Stimulated activated CD8-positive, alpha-beta memory T cell treated with anti-CD3 and anti-CD28 coated beads, Interleukin-12 subunit alpha, Interleukin-12 subunit beta, amount 100 ng/mL, for 4 hours (primary cell): ENCODE measurements around the gene AGBL4.
A peak's percentile ranks its signal among the peaks of the same experiment; 100 is the strongest.

Source experiments
- DNase-seq: peaks from one replicate; pipeline ENCODE4 v3.0.0-alpha.2; 2020; ENCODE audit warnings: low read depth

AGBL4 gene

DNA sequence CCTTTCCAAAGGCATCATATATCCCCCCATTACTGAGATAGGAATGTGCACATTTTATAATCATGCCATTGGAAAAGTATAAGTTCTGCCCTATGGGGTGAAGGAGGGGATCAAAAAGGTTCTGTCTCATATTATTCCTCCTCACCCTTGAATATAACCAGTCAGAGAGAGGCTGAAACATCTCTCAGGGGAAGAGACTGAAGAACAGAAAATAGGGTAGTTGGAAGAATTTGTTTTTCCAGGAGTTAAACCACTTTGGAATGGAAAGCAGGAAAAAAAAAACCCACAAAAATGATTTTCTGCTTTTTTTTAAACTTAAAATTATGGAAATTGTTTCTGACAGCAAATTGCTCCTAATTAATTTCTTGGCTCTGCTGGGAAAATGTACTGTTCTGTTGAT, 1194.3 kb downstream of the AGBL4 start:
- DNase-seq = no peak

DNA sequence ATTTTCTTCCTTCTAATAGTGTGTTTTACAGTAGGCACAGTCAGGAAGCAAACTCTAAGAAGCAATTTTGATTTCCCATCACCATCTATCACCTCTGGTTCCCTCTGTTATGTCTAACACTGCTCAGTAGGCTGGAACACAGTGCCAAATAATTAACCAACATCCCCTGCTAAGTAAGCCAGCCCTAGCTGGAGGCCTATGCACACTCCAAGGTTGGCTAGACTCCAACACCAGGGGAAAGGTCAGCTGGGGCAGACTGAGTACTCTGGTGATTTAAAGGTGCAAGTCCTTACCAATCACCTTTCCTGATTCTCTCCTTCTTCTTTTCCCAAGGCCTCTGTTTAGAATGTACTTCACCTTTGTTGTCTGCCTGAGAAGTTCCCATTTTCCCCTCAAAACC, 1200.6 kb downstream of the AGBL4 start:
- DNase-seq = no peak

DNA sequence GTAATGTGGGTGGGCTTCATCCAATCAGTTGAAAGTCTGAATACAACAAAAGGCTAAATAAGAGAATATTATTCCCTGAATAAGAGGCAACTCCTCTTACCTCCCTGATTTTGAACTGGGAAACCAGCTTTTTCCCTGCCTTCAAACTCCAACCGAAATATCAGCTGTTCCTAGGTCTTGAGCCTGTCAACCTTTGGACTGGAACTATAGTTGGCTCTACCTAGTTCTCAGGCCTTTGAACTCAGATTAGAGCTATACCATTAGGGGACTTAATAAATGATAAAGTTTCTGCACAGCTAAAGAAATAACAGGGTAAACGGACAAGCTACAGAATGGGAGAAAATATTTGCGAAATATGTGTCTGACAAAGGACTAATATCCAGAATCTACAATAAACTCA, 1203.3 kb downstream of the AGBL4 start:
- no peak for DNase-seq

DNA sequence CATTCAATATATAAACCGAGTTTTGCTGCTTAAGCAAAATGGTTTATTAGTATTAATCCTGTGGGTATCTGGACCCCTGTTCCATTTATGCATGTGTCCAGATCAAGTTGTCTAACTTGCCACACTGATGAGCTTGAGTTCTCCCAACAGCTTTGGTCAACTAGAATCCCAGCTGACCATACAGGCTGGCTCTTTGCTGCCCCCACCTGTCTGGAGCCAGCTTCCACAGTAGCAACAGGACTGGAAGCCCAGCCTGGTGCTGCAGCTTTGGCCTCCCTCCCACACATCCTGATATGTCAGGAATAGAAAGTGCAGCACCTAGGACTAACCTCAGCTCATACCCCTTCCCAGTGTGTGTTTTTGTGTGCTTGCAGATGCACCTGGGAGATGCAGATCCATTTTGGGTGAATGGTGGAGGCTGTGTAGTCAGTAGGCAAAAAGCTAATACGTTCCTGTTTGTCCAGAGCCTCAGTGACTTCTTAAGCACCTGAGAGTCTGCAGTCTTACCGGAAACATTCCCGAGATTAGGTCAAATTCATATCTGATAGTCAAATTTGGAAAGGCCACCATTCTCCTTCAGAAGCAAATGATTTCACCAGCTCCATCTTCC, 1206.1 kb downstream of the AGBL4 start:
- no peak for DNase-seq

DNA sequence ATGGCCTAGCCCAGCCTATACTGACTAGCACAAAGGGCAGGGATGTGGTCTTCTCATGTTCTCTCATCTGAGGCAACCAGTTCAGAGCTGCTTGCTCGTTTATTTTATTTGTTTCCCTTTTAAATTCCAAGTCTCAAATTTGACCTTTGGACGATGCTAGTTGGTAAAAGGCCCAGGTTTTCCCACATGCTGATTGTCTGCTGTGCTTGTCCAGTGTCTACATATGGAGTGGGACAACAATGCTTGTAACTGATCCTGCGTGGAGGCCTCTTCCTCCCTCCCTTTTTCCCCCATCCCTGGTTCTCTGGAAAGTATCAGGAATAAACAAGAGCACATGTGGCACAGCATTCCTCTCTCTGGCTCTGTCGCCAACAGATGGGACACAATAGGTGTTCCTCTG, 1213.0 kb downstream of the AGBL4 start:
- DNase-seq = no peak

DNA sequence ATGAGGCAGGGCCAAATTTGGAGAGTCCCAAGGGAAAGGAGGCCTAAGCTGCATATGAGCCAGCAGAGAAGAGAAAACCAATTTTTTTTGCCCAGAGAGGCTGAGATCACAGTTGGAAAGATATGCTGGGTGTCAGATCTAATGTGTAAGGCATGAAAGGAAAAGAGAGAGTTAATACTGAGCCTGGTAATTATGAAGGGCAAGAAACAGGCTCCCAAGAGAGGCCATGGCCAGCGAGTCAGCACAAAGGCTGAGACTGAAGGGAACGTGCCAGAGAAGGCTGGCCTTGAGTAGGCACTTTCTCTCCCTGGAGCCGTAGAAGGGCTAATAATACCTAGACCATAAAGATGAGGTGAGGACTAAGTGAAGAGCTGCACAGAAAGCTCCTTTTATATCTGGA, 1215.3 kb downstream of the AGBL4 start:
- DNase-seq = no peak

DNA sequence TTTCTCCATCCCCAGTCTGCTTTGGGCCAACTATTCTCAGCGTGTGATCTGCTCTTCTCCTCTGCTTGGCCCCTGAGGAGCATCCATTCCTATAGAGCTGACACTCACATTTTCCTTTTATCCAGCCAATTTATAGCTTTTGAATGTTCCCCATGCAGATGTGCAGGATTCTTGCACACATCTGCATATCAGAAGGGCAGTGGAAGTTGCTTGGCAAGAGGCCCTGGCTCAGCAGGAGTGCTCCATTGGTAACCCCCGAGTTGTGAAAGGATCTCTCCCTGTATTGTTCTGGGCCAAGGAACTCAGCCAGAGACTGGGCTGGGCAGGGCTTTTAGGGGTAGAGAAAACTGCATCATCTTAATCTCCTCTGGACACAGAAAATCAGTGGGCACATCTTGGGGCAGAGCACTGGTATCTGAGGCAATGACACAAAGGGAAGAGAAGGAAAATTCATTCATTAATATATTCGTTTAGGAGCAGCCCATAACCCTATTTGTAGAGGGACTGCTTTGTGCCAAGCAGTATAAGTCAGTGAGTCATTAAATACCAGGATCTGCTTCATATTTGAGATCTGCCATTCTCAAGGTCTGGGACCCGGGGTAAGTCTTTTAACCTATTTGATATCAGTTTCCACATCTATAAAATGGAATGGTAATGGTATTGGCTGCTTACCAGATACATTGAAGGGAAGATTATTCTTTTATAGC, 1216.0 kb downstream of the AGBL4 start:
- DNase-seq = no peak

DNA sequence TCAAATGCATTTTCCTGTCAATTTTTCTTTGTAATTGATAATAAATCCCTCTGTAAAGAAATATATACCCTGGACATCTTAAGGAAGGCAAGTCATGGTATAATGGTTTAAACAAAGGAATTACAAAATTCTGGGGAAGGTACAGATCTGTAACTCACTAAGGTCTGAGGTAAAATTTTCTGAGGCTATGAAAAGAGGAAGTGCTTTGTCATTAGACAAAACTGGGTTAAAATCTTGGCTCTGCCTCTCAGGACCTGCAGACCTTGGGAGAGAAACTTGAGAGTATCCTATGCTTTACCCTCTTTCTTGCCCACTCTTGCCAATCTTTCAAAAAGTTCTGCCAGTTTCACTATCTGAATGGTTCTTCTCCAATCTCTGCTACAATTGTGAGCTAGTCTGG, 1220.3 kb downstream of the AGBL4 start:
- no peak for DNase-seq

DNA sequence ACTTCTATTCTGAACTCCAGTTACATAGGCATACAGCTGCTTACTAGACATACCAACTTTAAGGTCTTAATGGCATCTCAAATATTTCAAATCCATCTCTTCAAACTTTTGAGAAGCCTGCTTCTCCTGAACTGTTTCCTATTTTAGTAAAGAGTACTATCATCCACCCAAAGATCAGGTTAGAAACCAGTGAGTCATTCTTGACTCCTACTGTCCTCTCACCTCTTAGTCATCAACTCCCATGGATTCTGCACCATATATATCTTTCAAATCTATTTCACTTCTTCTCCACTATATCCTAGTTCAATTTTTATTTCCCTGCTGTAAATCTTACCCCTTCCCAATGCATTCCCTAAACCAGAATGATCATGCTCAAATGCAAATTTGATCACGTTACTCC, 1228.9 kb downstream of the AGBL4 start:
- no peak for DNase-seq

DNA sequence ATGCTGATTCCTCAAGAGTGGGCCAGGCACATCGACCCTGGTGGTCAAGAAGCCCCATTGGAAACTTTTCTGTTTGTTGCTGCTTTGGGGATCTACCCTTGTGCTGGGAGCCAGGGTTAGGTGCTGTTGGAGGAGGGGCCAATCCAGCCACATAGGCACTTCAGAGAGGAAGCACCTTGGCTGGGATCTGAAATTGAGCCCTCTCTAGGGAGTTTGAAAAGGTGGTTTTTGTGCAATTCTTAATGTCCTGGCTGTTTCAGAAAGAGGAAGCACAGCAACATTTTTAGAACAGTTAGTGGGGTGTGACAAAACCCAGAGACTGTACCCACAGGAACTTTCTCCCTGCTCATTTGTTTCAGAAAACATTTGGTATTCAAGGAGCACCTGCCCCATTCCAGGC, 1229.9 kb downstream of the AGBL4 start:
- DNase-seq = no peak

DNA sequence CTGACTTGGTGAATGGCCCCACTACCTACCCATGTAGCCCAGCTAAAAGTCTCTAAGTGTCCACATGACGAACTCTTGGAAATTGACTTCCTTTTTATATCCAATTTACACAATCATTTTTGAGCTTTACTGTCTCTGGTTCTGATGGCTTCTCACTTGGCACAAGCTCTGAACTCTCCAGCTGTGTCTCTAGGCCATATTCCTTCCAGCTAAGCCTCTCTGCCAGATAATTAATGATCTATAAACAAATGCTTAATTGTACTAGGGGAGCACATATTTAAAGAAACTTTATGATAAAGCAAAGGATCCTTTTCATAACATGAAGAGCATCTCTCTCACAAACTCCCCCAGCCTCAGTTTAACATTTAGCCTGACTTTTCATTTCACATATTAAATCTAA, 1230.8 kb downstream of the AGBL4 start:
- DNase-seq = no peak

DNA sequence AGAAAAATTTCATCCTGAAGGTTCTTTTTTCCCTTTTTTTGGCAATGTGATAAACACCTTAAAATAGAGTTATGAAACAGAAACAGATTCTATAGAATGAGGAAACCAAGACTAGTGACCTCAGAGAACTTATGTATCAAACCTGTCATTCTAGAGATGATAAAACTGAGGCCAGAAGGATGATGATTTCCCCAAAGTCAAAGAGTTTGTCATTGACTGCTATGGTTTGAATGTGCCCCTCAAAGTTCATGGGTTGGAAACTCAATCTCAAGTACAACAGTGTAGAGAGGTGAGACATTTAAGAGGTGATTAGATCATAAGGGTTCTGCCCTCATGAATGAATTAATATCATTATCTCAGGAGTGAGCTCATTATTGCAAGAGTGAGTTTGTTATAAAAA, 1233.4 kb downstream of the AGBL4 start:
- no peak for DNase-seq

DNA sequence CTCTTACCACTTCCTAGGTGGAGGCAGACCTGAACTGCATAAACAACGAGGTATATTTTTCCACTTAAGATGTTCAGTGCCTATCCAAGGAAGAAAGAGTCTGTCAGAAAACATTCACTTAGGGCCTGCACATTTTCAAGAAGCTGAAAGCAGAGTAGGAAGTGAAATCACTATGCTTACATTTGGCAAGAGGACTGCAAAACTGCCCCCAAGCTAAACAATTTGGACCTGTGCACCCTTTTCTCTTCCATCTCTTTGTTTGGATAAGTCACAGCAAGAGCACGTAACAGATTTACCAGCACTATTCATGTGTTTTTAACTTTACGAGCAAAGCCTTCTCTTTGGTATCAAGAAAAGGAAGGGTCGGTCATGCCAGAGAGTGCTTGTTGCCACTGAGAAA, 1233.9 kb downstream of the AGBL4 start:
- no peak for DNase-seq

DNA sequence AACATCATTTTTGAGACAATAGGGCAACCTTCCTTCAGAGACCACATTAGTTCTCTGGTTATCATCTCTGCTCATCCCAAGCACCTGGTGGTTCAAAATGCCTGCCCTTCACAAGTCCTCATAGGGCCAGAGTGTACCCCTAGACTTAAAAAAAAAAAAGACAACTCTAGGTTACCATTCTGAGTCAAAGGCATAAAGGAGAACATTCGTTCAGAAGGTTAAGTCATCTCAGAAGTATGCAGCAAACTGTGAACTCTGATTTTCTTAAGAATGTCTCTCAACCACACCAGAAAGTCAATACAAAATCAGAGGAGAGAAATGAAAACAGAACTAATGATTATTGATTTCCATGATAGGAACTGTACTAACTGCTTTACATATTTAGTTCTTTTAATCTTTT, 1237.9 kb downstream of the AGBL4 start:
- no peak for DNase-seq

DNA sequence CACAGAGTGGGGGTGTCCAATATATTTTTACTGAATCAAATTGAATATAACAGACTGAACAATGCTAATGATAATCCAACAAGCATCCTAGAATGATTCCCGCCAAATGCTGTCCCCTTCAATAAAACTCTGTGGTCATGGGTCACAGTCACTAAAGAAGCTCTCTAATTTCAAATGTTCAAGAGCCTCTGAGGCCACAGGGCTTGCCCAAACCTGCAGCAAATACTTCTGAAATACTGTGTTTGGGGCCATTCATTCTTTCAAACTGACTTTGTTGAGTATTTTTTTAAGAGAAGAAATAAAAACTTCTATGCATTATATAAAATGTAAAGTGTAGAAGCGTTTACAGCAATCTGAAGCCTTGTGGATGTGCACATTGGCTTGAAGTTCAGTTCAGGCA, 1239.5 kb downstream of the AGBL4 start:
- DNase-seq = no peak

DNA sequence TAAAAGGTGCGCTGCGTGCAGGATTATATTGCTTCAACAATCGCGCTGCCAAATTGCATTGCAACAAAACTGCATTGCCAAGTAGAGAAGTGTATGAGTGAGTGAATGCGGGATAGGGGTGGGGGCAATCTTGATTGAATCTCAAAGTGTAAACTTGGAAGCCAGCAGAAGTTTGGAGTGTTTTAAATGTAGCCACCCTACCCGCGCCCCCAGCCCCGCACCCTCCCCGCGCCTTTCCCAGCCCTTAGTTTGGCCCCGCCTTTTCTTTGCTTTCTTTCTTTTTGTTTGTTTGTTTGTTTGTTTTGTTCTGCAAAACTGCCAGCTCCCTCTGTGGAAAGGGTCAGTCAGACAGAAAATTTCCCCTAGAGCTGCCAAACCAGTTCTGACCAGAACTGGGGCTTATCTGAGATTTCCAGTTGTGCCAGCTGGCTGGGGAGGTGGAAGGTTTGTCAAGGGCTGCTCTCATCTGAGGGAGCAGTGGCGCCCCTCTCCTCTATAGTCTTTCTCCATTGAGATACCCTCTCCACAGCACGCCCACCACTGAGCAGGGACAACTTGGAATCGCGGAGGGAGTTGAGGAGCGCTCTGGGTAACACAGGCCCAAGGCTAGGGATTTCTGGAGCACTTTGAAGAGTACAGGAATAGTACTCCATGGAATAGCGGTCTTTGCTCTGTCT, 1246.4 kb downstream of the AGBL4 start:
- DNase-seq = no peak

DNA sequence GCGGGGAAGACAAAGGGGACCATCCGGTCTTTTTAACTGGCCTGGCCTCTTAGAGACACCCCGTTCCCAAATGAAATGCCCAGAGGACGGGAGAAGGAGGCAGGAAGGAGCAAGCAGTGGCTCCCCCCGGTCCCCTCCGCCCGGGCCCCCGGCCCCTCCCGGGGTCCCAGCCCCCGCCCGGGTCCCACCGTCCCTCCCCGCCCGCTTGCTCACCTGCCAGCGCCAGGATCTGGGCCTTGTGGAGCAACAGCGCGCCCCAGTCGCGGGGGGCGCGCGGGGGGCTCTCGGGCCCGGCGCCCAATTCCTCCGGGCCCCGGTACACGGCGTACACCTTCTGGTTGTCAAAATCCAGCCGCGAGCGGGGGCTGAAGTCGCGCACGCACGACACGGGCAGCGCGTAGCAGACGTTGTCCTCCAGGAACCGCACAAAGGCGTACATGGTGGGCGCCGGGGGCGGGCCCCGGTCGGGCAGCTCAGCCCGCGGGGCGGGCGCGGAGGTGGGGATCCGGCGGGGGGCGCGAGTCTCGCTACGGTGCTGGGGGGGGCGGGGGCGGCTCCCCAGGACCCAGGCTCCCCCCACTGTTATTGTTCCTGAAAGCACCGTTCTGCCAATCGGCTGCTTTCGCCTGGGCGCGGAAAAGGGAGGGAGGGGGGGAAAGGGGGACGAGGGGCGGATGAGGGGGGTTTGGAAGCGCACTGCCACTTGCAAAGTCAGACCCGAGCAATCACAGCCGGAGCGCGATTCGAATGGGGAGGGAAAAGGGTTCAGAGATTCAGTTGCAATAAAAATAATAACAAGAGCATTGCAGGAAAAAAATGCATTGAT, 1247.1 kb downstream of the AGBL4 start, which contains the start of gene BEND5:
Gene BEND5, minus strand, starts transcription at position 499 of the 826 bp plus-strand sequence. Its CDS starts 60 bp downstream, at position 439.
- DNase-seq = peak; percentile 40

DNA sequence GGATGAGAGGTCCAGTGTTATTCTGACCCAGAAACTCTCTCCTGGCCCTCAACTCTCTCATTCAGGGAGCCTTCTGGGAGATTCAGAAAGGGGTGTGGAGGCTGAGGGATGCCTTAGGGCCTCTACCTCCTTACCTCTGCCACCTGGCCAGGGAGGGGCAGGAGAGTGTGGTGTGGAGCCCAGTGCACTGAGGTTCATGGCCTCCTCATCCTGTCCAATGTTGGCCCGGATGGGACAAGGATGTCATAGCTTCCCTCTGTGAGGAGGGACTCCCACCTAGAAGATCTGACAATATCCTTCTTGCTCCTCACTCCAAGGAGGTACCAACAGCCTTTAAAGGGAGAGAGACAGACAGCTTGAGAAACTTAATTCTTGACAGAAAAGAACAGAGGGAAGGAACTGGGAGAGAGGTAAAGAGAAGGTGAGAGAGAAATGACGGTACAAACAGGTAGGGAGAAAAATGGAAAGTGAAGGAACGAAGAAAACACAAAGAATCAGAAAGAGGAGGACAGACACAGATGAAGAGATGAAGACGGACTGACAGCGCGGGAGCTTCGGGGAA, 1247.8 kb downstream of the AGBL4 start:
- no peak for DNase-seq

DNA sequence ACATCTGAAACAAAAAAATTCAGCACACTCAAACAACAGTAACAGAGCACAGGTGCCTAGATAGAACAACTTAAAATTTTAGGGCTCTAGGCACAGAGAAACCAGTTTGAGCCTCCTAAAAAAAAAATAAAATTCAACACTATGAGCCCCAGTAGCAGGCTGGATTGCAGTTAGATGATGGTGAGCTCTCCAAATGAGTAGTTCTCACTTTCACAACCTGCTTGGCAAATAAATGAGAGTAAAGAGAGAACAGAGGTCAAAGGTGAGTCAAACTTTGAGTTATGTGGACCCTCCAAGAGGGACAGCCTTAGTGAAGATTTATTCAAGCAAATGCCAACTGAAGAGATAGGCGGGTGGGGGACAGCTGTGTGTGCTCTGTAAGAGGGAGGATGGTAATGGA, 1250.6 kb downstream of the AGBL4 start:
- no peak for DNase-seq

DNA sequence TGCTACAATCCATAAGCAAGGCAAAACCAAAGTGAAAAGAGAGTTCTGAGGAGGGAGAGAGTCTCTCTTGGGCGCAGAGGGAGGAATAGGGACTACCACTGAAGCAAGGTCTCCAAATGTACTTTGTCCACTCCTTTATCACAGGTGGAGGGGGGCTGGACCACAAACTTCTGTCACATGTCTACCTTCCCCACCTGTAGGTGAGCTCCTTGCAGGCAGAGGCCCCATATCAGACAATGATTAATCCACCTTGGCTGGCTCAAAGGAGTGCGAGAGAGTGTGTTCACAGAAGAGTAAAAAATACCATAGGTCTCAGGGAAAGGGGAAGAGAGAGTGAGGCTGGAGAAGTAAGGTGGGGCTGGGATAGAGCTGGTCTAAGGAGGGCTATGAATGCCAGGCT, 1251.5 kb downstream of the AGBL4 start:
- no peak for DNase-seq

DNA sequence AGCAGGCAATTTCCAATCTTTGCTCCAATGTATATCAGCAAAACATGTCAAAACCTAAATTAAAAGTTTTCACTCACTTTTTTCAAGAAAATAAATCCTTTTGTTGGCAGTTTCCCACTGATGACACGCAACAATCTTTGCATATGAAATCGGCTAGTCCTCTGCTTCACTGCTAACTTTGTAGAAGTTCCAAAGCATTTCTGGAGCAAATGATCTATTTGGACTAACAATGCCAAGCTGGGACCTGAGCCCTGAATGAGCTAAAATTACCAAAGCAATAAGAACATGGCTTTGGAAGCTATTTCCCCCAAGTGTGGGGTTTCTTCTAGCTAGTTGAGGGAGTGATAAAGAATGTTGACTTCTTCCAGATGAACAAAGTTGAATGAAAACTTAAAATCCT, 1252.2 kb downstream of the AGBL4 start:
- DNase-seq = no peak

DNA sequence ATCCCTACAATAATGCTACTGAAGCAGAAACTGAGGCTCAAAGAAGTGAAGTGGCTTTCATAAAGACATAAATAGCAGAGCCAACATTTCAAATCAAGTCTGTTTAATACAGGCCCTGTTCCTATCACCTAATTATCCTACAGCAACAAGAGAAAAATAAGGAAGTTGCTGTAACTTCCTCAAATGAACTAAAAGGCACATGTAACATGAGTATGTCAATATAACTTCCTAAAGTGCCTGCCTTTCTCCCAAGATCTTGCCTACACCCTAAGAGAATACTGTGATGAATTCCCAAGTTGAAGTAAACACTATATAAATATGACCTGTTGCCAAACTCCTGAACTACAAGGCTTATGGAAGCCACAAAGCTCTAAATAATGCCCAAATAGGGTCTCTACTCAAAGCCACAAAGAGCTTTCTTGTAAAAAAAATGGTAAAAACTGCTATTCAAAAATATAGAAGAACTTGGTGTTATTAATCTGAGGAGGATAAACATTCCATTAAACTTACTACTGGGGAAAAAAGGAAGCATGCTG, 1255.7 kb downstream of the AGBL4 start:
- DNase-seq = no peak
